ENCODE measurements around the gene DLX2.
"Not testable (repeated sequence)": the region's sequence is repeated elsewhere in the genome, so short reads cannot be mapped to it uniquely, and the experiment has no call there.

The DLX2 gene

DNA sequence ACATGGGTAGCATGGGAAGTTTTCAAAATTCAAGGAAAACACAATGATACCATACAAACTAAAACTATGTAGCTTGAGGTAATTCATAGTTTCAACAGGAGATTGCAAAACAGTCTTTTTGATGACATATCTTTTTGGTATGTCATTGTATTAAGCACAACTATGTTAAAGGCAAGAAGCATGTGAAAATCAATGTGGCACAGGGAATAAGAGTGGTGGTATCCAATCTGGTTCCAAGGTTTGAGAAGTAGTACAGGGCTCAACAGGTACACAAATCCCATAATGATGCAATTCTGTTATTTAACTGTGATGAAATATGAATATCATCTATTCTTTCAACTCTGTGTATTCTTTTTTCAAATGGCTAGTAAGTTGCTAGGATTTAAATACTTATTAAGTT lies 16.4 kb upstream of the DLX2 start:
- Histone ChIP-seq H3K9me3 (no peaks in the 10 kb centered on the region), H3K27me3 (no peaks in the 10 kb centered on the region), H3K36me3 (no peaks in the 10 kb centered on the region), H3K4me3 (ENCODE audit: low read depth, low read length) (no peak overlapping the region), H3K4me1 (no peaks in the 10 kb centered on the region)
- DNase-seq, result no peak
- TF ChIP-seq, protein P1, sequence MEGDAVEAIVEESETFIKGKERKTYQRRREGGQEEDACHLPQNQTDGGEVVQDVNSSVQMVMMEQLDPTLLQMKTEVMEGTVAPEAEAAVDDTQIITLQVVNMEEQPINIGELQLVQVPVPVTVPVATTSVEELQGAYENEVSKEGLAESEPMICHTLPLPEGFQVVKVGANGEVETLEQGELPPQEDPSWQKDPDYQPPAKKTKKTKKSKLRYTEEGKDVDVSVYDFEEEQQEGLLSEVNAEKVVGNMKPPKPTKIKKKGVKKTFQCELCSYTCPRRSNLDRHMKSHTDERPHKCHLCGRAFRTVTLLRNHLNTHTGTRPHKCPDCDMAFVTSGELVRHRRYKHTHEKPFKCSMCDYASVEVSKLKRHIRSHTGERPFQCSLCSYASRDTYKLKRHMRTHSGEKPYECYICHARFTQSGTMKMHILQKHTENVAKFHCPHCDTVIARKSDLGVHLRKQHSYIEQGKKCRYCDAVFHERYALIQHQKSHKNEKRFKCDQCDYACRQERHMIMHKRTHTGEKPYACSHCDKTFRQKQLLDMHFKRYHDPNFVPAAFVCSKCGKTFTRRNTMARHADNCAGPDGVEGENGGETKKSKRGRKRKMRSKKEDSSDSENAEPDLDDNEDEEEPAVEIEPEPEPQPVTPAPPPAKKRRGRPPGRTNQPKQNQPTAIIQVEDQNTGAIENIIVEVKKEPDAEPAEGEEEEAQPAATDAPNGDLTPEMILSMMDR (IDR thresholded peaks at IDR 0.05; ENCODE audit: low read depth, low read length), result no peak

DNA sequence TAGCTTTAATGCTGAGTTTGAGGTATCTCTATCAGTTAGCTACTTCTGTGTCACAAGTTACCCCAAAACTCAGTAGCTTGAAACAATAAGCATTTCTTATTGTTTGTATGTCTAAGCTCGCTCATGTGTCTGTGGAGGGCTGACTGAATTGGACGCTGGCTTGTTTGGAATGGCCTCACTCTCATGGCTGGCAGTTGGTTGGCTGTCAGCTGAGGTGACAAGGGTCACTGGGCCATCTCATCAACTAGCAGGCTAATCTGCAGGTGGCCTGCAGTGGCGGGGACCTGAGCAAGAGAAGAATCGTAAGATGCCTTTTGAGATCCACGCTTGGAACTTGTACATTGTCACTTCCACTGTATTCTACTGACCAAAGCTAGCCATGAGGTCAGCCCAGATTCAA lies 13.4 kb upstream of the DLX2 start:
- no peaks in the 10 kb centered on the region for H3K4me1 ChIP-seq
- TF ChIP-seq, protein P1 (IDR thresholded peaks at IDR 0.05; ENCODE audit: low read depth, low read length), result no peak
- no peak overlapping the region for H3K4me3 ChIP-seq (ENCODE audit: low read depth, low read length)
- H3K9me3 ChIP-seq, result no peaks in the 10 kb centered on the region
- no peaks in the 10 kb centered on the region for H3K27me3 ChIP-seq
- no peaks in the 10 kb centered on the region for H3K36me3 ChIP-seq
- DNase-seq, result no peak

DNA sequence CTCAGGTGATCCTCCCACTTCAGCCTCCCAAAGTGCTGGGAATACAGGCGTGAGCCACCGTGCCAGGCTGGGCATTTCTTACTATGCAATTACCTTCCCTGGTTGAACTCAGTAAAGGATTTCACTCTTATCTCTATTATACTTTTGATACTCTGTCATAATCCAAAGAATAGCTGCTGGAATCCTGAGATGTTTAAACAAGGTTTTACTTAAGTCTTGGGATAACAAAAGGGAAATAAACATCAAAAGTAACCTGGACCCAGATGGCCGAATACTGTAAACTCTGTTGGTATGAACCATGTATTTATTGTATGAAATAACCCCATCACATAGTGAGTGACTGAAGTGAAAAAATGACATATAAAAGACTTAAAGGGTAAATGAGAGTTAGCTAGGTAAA lies 11.9 kb upstream of the DLX2 start:
- no peak overlapping the region for H3K4me3 ChIP-seq (ENCODE audit: low read depth, low read length)
- H3K27me3 ChIP-seq, result no peaks in the 10 kb centered on the region
- TF ChIP-seq, protein P1 (IDR thresholded peaks at IDR 0.05; ENCODE audit: low read depth, low read length), result no peak
- H3K4me1 ChIP-seq, result no peaks in the 10 kb centered on the region
- H3K36me3 ChIP-seq, result no peaks in the 10 kb centered on the region
- no peak for DNase-seq
- H3K9me3 ChIP-seq, result no peaks in the 10 kb centered on the region

DNA sequence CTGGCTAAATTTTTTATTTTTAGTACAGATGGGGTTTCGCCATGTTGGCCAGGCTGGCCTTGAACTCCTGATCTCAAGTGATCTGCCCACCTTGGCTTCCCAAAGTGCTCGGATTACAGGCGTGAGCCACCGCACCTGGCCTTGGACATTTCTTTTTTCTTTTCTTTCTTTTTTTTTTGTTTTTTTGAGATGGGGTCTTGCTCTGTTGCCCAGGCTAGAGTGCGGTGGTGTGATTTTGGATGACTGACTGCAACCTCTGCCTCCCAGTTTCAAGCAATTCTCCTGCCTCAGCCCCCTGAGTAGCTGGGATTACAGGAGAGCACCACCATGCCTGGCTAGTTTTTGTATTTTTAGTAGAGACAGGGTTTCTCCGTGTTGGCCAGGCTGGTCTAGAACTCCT lies 11.5 kb upstream of the DLX2 start:
- not testable (repeated sequence) for DNase-seq, H3K9me3 ChIP-seq, H3K27me3 ChIP-seq

DNA sequence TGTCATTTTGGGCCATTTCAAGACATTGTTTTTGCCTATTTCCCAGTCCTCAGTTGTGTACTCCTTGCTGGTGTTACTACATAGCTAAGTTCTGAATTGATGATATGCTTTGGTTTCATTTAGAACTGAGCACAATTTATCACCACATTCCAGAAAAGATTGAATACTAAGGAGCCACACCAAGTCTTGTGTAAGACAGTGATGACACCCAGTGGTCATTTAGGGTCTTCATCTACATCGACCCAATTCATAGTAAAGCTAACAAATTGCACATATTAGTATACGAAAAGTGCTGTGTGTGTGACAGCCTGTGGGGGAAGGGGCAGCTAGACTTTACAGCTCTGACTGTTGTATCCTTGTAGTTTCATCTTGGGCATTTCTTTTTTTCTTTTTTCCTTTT lies 10.9 kb upstream of the DLX2 start:
- H3K27me3 ChIP-seq, result no peaks in the 10 kb centered on the region
- TF ChIP-seq, protein P1 (IDR thresholded peaks at IDR 0.05; ENCODE audit: low read depth, low read length), result peak; percentile 48
- no peak for DNase-seq

More for the DNA sequence above, 11.5 kb upstream of the DLX2 start:
- H3K4me3 ChIP-seq (ENCODE audit: low read depth, low read length); H3K4me1 ChIP-seq; H3K36me3 ChIP-seq: not testable (repeated sequence)

DNA sequence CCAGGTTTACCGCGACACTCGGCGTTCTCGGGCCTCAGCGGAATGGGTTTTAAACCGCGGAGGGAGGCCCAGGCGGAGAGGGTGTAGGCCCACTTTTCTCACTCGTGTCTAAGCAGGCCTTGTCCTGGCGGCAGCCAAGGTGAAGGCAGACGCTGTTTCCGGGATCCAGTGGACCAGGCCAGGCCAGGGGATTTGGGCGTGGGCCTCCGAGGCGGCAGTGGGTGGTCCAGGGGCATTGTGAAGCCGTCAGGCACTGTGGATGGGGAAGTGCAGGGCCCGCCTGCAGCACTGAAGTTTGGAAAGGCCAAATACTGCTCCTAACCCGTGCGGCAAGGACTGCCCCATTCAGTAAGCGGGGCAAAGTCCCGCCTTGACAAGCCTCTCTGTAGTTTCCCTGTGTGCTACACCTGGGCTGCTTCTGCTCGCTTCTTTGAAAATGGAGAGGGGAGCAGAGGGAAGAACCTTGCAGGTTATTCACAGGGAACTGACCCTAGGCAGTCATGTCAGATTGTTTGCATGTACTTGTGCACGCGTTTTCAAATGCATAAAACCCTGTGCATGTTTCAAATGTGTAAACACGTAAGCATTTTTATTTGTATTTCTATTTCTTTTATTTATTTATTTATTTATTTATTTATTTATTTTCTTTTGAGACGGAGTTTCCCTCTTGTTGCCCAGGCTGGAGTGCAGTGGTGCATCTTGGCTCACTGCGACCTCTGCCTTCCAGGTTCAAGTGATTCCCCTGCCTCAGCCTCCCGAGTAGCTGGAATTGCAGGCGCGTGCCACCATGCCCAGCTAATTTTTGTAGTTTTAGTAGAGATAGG lies 7.5 kb upstream of the DLX2 start:
- H3K4me3 ChIP-seq (ENCODE audit: low read depth, low read length), result no peak overlapping the region
- H3K27me3 ChIP-seq, result peaks cover 15% of the 10 kb centered on the region

More for the DNA sequence above, 10.9 kb upstream of the DLX2 start:
- no peaks in the 10 kb centered on the region for H3K4me1 ChIP-seq
- H3K4me3 ChIP-seq (ENCODE audit: low read depth, low read length), result no peak overlapping the region
- no peaks in the 10 kb centered on the region for H3K36me3 ChIP-seq
- no peaks in the 10 kb centered on the region for H3K9me3 ChIP-seq

More for the DNA sequence above, 7.5 kb upstream of the DLX2 start:
- no peaks in the 10 kb centered on the region for H3K9me3 ChIP-seq
- no peak for DNase-seq
- H3K4me1 ChIP-seq, result no peaks in the 10 kb centered on the region
- no peaks in the 10 kb centered on the region for H3K36me3 ChIP-seq
- TF ChIP-seq, protein P1 (IDR thresholded peaks at IDR 0.05; ENCODE audit: low read depth, low read length), result no peak
